IMR-90 (cell line): ENCODE measurements around the gene SLC35A4. TPM values are rescaled to one million over a fixed set of nuclear protein-coding genes. Genes with fewer than 3 reads are reported as not detected.

Source experiments
- ATAC-seq: fragments of 200-7000 bp; cut with Tn5 transposase; 2 replicates; pipeline ENCODE4 v1.9.1; 2020; ENCODE audit warnings: low read depth, mild to moderate bottlenecking, moderate library complexity
- BruUV-seq: library from RNA; stranded (reverse); fragments of 400-500 nt; replicated peaks from 2 replicates; lab custom pipeline; 2021; lab: Mats Ljungman, UMichigan
- CTCF ChIA-PET: fragments of 300-600 bp; formaldehyde crosslinking; extraction: SDS; loops from one replicate; lab custom pipeline; 2021; ENCODE audit warnings: antibody characterized with exemption; lab: Yijun Ruan, JAX
- POLR2A ChIA-PET: fragments of 300-600 bp; sonication (Branson Sonifier 250); formaldehyde crosslinking; loops from one replicate; lab custom pipeline; 2022; ENCODE audit warnings: antibody characterized with exemption; ENCODE audit not compliant: unreplicated experiment; lab: Charles Lee
- DNase-seq: peaks from one replicate; pipeline ENCODE4 v3.0.0; 2013
- H2AFZ ChIP-seq: replicated peaks from 2 replicates; pipeline ENCODE3; 2013; ENCODE audit warnings: low read length, mild to moderate bottlenecking; ENCODE audit not compliant: poor library complexity
- H2AK5ac ChIP-seq: 2 replicates; pipeline ENCODE4 v1.6.1; 2013; ENCODE audit warnings: low read depth, low read length, inconsistent platforms
- H2AK9ac ChIP-seq: replicated peaks from 2 replicates; pipeline ENCODE3; 2013; ENCODE audit warnings: mild to moderate bottlenecking, low read depth, low read length, moderate library complexity; ENCODE audit not compliant: poor library complexity
- H2BK120ac ChIP-seq: 2 replicates; pipeline ENCODE4 v1.6.1; 2013; ENCODE audit warnings: low read depth, low read length, inconsistent platforms
- H2BK15ac ChIP-seq: 3 replicates; pipeline ENCODE4 v1.6.1; 2013; ENCODE audit warnings: low read depth, low read length, inconsistent platforms
- H2BK20ac ChIP-seq: 2 replicates; pipeline ENCODE4 v1.6.1; 2013; ENCODE audit warnings: low read depth, mild to moderate bottlenecking, inconsistent platforms, low read length, moderate library complexity
- H2BK5ac ChIP-seq: 2 replicates; pipeline ENCODE4 v1.6.1; 2013; ENCODE audit warnings: mild to moderate bottlenecking, low read depth, low read length, inconsistent platforms; ENCODE audit not compliant: poor library complexity, severe bottlenecking
- H3K14ac ChIP-seq: replicated peaks from 2 replicates; pipeline ENCODE4 v1.6.1; 2013; ENCODE audit warnings: low read depth, low read length, inconsistent platforms
- H3K18ac ChIP-seq: 2 replicates; pipeline ENCODE4 v1.6.1; 2013; ENCODE audit warnings: low read depth, low read length, control low read depth
- H3K23ac ChIP-seq: 2 replicates; pipeline ENCODE4 v1.6.1; 2013; ENCODE audit warnings: low read depth, low read length, inconsistent platforms
- H3K27ac ChIP-seq: 2 replicates; pipeline ENCODE4 v1.5.1; 2013; ENCODE audit warnings: mild to moderate bottlenecking, control low read depth, low read length; ENCODE audit not compliant: insufficient read depth
- H3K27me3 ChIP-seq: 2 replicates; pipeline ENCODE4 v1.6.1; 2013; ENCODE audit warnings: low read length; ENCODE audit not compliant: control insufficient read depth, insufficient read depth
- H3K36me3 ChIP-seq: 2 replicates; pipeline ENCODE4 v1.6.1; 2013; ENCODE audit warnings: low read length, mixed read lengths; ENCODE audit not compliant: control insufficient read depth, insufficient read depth
- H3K4ac ChIP-seq: 2 replicates; pipeline ENCODE4 v1.6.1; 2013; ENCODE audit warnings: low read depth, low read length, inconsistent platforms
- H3K4me1 ChIP-seq: 2 replicates; pipeline ENCODE4 v1.6.1; 2013; ENCODE audit warnings: low read length, mixed read lengths; ENCODE audit not compliant: control insufficient read depth, insufficient read depth
- H3K4me2 ChIP-seq: 2 replicates; pipeline ENCODE4 v1.6.1; 2013; ENCODE audit warnings: low read depth, mild to moderate bottlenecking, control low read depth, low read length, moderate library complexity
- H3K4me3 ChIP-seq: 2 replicates; pipeline ENCODE4 v1.5.1; 2013; ENCODE audit warnings: low read depth, mild to moderate bottlenecking, control low read depth, low read length, moderate library complexity; ENCODE audit not compliant: insufficient read depth
- H3K56ac ChIP-seq: 2 replicates; pipeline ENCODE4 v1.6.1; 2013; ENCODE audit warnings: low read length, inconsistent platforms; ENCODE audit not compliant: insufficient read depth; ENCODE audit errors: extremely low read depth
- H3K79me1 ChIP-seq, 2 experiments: 2 replicates each; pipeline ENCODE4 v1.6.1; 2013; ENCODE audit warnings: low read length in 2 of 2, inconsistent platforms in 1 of 2, low read depth in 1 of 2
- H3K9ac ChIP-seq: 2 replicates; pipeline ENCODE4 v1.6.1; 2013; ENCODE audit warnings: low read depth, low read length, control low read depth
- H3K9me1 ChIP-seq: 2 replicates; pipeline ENCODE4 v1.6.1; 2013; ENCODE audit warnings: low read length, inconsistent platforms; ENCODE audit not compliant: insufficient read depth
- H3K9me3 ChIP-seq: 2 replicates; pipeline ENCODE4 v1.6.1; 2013; ENCODE audit warnings: low read length; ENCODE audit not compliant: control insufficient read depth, insufficient read depth
- H4K20me1 ChIP-seq: 2 replicates; pipeline ENCODE4 v1.6.1; 2013; ENCODE audit warnings: low read length, inconsistent platforms; ENCODE audit not compliant: insufficient read depth
- H4K5ac ChIP-seq: 2 replicates; pipeline ENCODE4 v1.6.1; 2013; ENCODE audit warnings: mild to moderate bottlenecking, low read depth, low read length, control low read depth
- H4K8ac ChIP-seq, 2 experiments: 2 replicates each; pipeline ENCODE4 v1.6.1; 2013; ENCODE audit warnings: low read depth in 2 of 2, low read length in 2 of 2, control low read depth in 1 of 2, inconsistent platforms in 1 of 2
- H4K91ac ChIP-seq: 2 replicates; pipeline ENCODE4 v1.6.1; 2013; ENCODE audit warnings: low read depth, low read length, inconsistent platforms; ENCODE audit not compliant: insufficient read depth
- BHLHE40 ChIP-seq: fragments of 150-350 bp; IDR thresholded peaks from 2 replicates; pipeline ENCODE4 v1.6.1; 2016; ENCODE audit warnings: mild to moderate bottlenecking, low read depth, low read length
- CEBPB ChIP-seq: IDR thresholded peaks from 2 replicates; pipeline ENCODE4 v1.6.1; 2012; ENCODE audit warnings: low read depth, low read length, improper control_type of control experiment
- CHD1 ChIP-seq: IDR thresholded peaks from 2 replicates; pipeline ENCODE4 v1.6.1; 2012; ENCODE audit warnings: low read depth, low read length, improper control_type of control experiment
- FOS ChIP-seq: fragments of 150-350 bp; IDR thresholded peaks from 2 replicates; pipeline ENCODE4 v1.6.1; 2016; ENCODE audit warnings: low read depth, low read length
- MAFK ChIP-seq: IDR thresholded peaks from 2 replicates; pipeline ENCODE4 v1.6.1; 2012; ENCODE audit warnings: low read depth, low read length, improper control_type of control experiment
- MAZ ChIP-seq: IDR thresholded peaks from 2 replicates; pipeline ENCODE4 v1.6.1; 2012; ENCODE audit warnings: low read depth, mild to moderate bottlenecking, low read length, improper control_type of control experiment, moderate library complexity, borderline replicate concordance
- MXI1 ChIP-seq: IDR thresholded peaks from 2 replicates; pipeline ENCODE4 v1.6.1; 2012; ENCODE audit warnings: low read depth, mild to moderate bottlenecking, low read length, moderate library complexity, borderline replicate concordance
- NFE2L2 ChIP-seq: fragments of 150-350 bp; IDR thresholded peaks from 2 replicates; pipeline ENCODE4 v1.6.1; 2016; ENCODE audit warnings: low read depth, mild to moderate bottlenecking, low read length
- POLR2A ChIP-seq: IDR thresholded peaks from 2 replicates; pipeline ENCODE4 v1.6.1; 2012; ENCODE audit warnings: mild to moderate bottlenecking, low read depth, low read length
- RAD21 ChIP-seq: IDR thresholded peaks from 2 replicates; pipeline ENCODE4 v1.6.1; 2012; ENCODE audit warnings: low read length, improper control_type of control experiment
- RCOR1 ChIP-seq: IDR thresholded peaks from 2 replicates; pipeline ENCODE4 v1.6.1; 2012; ENCODE audit warnings: mild to moderate bottlenecking, low read length, improper control_type of control experiment; ENCODE audit not compliant: insufficient replicate concordance
- RFX5 ChIP-seq: IDR thresholded peaks from 2 replicates; pipeline ENCODE4 v1.8.0; 2012; ENCODE audit warnings: low read depth, mild to moderate bottlenecking, low read length, moderate library complexity
- SMC3 ChIP-seq: fragments of 150-350 bp; IDR thresholded peaks from 2 replicates; pipeline ENCODE4 v1.6.1; 2016; ENCODE audit warnings: low read depth, mild to moderate bottlenecking, antibody characterized with exemption, low read length, moderate library complexity
- WGBS, 2 experiments: methylation state at CpG; one replicate each; pipeline versions ENCODE4 v1.1.5 to v1.1.7; 2013; ENCODE audit warnings: missing lambda C conversion rate in 2 of 2; ENCODE audit not compliant: insufficient read length in 1 of 2; ENCODE audit errors: extremely low coverage in 2 of 2; 5-methylcytosine and 5-hydroxymethylcytosine counted together
- dilution Hi-C: fragments of 300-500 bp; cut with HindIII; formaldehyde crosslinking; loops from one replicate; pipeline ENCODE4 v1.14.3; 2018; ENCODE audit warnings: low sequenced_read_pairs; ENCODE audit not compliant: unreplicated experiment
- in situ Hi-C: fragments of 300-500 bp; cut with MboI; formaldehyde crosslinking; loops from 3 replicates; pipeline ENCODE4 v1.14.3; 2019; ENCODE audit warnings: low sequenced_read_pairs, inconsistent platforms, mixed read lengths
- intact Hi-C: fragments of 100-400 bp; cut with micrococcal nuclease; formaldehyde crosslinking; loops from 2 replicates; pipeline ENCODE4 v1.10.0; 2022
- polyA plus RNA-seq, 3 experiments: library from polyadenylated mRNA; depleted of rRNA; stranded (reverse); fragments of >200 nt; gene quantifications; 2 replicates each; pipeline ENCODE4 v1.2.3, GENCODE V29; 2012; ENCODE audit warnings: low replicate concordance in 1 of 3
- total RNA-seq: library from RNA; depleted of rRNA; stranded (reverse); fragments of >200 nt; gene quantifications from 2 replicates; pipeline ENCODE4 v1.2.3, GENCODE V29; 2012
- TF ChIP-seq, protein P1 (sequence below): fragments of 150-350 bp; IDR thresholded peaks from 2 replicates; pipeline ENCODE4 v1.6.1; 2017; ENCODE audit warnings: mild to moderate bottlenecking, antibody characterized with exemption, low read length, low read depth
- TF ChIP-seq, protein P2 (sequence below): fragments of 150-350 bp; IDR thresholded peaks from 2 replicates; pipeline ENCODE4 v1.6.1; 2016; ENCODE audit warnings: low read depth, mild to moderate bottlenecking, low read length, moderate library complexity, borderline replicate concordance

The SLC35A4 gene
- total and polyA plus RNA-seq, 2 of the 4 experiments (the other 2 are of a cell fraction) = 19.2 to 66.4 TPM

DNA sequence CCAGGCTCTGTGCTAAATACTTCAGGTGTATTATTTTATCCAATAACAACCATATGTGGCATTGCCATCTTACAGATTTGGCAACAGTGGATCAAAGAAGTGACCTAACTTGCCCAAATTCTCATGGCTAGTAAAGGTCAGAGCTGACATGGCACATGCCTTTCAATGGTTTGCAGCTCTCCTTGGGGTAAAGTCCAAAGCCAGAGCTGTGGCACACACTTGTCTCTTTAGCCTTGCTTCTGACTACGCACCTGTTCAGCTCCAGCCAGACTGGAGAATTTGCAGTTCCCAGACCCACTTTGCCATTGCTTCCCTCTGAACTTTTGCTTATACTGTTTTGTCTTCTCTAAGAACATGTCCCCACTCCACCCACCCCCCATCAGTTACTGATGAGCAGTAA is 5.9 kb downstream of the SLC35A4 start:
- WGBS, 2 experiments = 89% methylated on average over 1 of the region's 1 CpG; no CpG with 5 or more reads in 1 of the 2 experiments
- H3K14ac ChIP-seq = no peak overlapping the region
- H3K4me1 ChIP-seq = peaks cover 6% of the 10 kb centered on the region
- no peak overlapping the region for H4K91ac ChIP-seq
- POLR2A ChIA-PET = no interaction called here
- H4K8ac ChIP-seq = no peak overlapping the region
- no peak overlapping the region for H2AFZ ChIP-seq
- H4K5ac ChIP-seq = no peak overlapping the region
- dilution Hi-C loops = no loop called here
- H3K4ac ChIP-seq = no peak overlapping the region
- peaks cover 12% of the 10 kb centered on the region for H3K9me1 ChIP-seq
- peaks cover 25% of the 10 kb centered on the region for H3K36me3 ChIP-seq
- H3K9ac ChIP-seq = no peak overlapping the region
- DNase-seq (no peak), ATAC-seq (no peak)
- no peaks in the 10 kb centered on the region for H4K20me1 ChIP-seq
- no peak overlapping the region for H2BK20ac ChIP-seq
- H2AK5ac ChIP-seq = no peak overlapping the region
- H3K27ac ChIP-seq = no peak overlapping the region
- H2AK9ac ChIP-seq = no peak overlapping the region
- H3K23ac ChIP-seq = no peak overlapping the region
- H3K27me3 ChIP-seq = no peaks in the 10 kb centered on the region
- BruUV-seq = no TSS peak
- intact Hi-C loops = no loop called here
- H2BK120ac ChIP-seq = no peak overlapping the region
- TF ChIP-seq SMC3 (no peak), RCOR1 (no peak), BHLHE40 (no peak), RAD21 (no peak), NFE2L2 (no peak), MXI1 (no peak), RFX5 (no peak), MAFK (no peak), FOS (no peak), POLR2A (no peak), MAZ (no peak), CHD1 (no peak), CEBPB (no peak)
- TF ChIP-seq, protein P1, sequence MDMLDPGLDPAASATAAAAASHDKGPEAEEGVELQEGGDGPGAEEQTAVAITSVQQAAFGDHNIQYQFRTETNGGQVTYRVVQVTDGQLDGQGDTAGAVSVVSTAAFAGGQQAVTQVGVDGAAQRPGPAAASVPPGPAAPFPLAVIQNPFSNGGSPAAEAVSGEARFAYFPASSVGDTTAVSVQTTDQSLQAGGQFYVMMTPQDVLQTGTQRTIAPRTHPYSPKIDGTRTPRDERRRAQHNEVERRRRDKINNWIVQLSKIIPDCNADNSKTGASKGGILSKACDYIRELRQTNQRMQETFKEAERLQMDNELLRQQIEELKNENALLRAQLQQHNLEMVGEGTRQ = no peak
- TF ChIP-seq, protein P2, sequence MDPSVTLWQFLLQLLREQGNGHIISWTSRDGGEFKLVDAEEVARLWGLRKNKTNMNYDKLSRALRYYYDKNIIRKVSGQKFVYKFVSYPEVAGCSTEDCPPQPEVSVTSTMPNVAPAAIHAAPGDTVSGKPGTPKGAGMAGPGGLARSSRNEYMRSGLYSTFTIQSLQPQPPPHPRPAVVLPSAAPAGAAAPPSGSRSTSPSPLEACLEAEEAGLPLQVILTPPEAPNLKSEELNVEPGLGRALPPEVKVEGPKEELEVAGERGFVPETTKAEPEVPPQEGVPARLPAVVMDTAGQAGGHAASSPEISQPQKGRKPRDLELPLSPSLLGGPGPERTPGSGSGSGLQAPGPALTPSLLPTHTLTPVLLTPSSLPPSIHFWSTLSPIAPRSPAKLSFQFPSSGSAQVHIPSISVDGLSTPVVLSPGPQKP = no peak
- H3K4me3 ChIP-seq = no peak overlapping the region
- CTCF ChIA-PET = interaction anchor here (1.2 kb wide), 1 partner anchor 64 kb away, joined by 3 read pairs; no protein-coding TSS in a partner anchor
- in situ Hi-C loops = no loop called here
- peaks cover 11 to 31% of the 10 kb centered on the region in 2 experiments; a peak in 3 of 4 replicates for H3K79me1 ChIP-seq
- no peak overlapping the region for H2BK15ac ChIP-seq
- H2BK5ac ChIP-seq = no peak overlapping the region
- H3K9me3 ChIP-seq = no peaks in the 10 kb centered on the region
- H3K56ac ChIP-seq = no peak overlapping the region
- no peak overlapping the region for H3K4me2 ChIP-seq
- H3K18ac ChIP-seq = no peak overlapping the region
